ENCODE results near the gene DVL2.
A peak's percentile ranks its signal among the peaks of the same experiment; 100 is the strongest.

Gene DVL2

DNA sequence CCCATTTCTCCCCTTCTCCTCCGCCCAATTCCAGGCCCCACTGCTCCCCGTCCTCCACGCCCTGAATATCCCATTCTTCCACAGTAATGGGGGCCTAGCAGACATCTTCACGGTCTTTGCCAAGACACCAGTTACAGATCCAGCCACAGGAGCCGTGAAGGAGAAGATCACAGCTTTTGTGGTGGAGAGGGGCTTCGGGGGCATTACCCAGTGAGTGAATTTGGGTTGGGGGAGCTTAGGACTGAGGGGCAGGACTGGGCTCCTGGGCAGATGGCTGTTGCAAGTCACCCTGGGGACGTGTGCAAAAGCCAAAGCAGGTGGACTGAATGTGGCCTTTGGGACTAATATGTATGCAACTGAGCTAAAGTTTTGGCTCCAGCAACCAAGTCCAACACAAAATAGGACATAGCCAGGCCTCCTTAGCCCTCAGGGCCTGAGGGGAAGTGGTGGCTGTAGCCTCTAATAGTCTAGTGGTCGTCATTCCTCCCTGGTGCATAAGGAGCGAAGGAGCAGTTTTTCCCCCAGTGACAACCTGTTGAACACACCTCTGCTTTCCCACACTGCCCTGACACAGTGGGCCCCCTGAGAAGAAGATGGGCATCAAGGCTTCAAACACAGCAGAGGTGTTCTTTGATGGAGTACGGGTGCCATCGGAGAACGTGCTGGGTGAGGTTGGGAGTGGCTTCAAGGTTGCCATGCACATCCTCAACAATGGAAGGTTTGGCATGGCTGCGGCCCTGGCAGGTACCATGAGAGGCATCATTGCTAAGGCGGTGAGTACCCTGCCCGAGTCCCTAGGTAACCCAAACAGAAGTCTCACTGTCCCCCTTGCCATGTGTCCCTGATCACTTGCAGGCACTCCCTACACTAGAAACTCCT is 12.0 kb downstream of the DVL2 start:
- H3K9me3 Mint-ChIP-seq = no peaks in the 10 kb centered on the region
- peaks cover 15% of the 10 kb centered on the region for H3K36me3 Mint-ChIP-seq (ENCODE audit: low read depth)
- no peak overlapping the region for H3K4me3 Mint-ChIP-seq
- H3K4me1 Mint-ChIP-seq (ENCODE audit: low read depth) = peaks cover 33% of the 10 kb centered on the region
- no peak overlapping the region for H3K27ac Mint-ChIP-seq
- no peaks in the 10 kb centered on the region for H3K27me3 Mint-ChIP-seq (ENCODE audit: low read depth)

GRCh38 chr17:7221278-7222092 is 12.8 kb downstream of the DVL2 start:
- H3K27ac Mint-ChIP-seq = peak overlapping the region; percentile 91

DNA sequence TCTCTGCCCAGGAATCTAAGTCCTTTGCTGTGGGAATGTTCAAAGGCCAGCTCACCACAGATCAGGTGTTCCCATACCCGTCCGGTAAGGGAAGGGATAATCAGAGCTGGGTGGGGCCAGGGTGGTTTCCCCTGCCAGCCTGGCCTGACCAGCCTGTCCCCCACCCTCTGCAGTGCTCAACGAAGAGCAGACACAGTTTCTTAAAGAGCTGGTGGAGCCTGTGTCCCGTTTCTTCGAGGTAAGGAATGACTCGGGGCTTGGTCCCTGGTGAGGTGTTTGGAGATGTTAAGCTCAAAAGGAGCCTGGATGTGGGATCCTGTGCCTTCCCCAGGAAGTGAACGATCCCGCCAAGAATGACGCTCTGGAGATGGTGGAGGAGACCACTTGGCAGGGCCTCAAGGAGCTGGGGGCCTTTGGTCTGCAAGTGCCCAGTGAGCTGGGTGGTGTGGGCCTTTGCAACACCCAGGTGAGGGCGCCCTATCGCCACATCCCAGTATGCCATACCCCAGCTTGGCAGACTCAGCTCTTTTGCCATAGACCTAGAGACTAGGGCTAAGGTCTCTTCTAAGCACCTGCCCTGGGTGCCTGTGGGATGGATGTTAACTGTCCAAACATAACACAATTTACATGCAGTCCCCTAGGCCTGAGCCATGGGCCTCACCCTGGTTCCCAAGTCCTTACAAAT is 13.6 kb downstream of the DVL2 start:
- Mint-ChIP-seq H3K27me3 (ENCODE audit: low read depth) (no peaks in the 10 kb centered on the region), H3K27ac (peak overlapping the region; percentile 91), H3K9me3 (no peaks in the 10 kb centered on the region), H3K4me1 (ENCODE audit: low read depth) (peaks cover 44% of the 10 kb centered on the region), H3K4me3 (peak overlapping the region; percentile 96), H3K36me3 (ENCODE audit: low read depth) (peaks cover 15% of the 10 kb centered on the region)

More at GRCh38 chr17:7221278-7222092, 12.8 kb downstream of the DVL2 start:
- Mint-ChIP-seq H3K4me1 (ENCODE audit: low read depth) (peaks cover 37% of the 10 kb centered on the region), H3K9me3 (no peaks in the 10 kb centered on the region), H3K36me3 (ENCODE audit: low read depth) (peaks cover 15% of the 10 kb centered on the region), H3K4me3 (peak overlapping the region; percentile 96), H3K27me3 (ENCODE audit: low read depth) (no peaks in the 10 kb centered on the region)

DNA sequence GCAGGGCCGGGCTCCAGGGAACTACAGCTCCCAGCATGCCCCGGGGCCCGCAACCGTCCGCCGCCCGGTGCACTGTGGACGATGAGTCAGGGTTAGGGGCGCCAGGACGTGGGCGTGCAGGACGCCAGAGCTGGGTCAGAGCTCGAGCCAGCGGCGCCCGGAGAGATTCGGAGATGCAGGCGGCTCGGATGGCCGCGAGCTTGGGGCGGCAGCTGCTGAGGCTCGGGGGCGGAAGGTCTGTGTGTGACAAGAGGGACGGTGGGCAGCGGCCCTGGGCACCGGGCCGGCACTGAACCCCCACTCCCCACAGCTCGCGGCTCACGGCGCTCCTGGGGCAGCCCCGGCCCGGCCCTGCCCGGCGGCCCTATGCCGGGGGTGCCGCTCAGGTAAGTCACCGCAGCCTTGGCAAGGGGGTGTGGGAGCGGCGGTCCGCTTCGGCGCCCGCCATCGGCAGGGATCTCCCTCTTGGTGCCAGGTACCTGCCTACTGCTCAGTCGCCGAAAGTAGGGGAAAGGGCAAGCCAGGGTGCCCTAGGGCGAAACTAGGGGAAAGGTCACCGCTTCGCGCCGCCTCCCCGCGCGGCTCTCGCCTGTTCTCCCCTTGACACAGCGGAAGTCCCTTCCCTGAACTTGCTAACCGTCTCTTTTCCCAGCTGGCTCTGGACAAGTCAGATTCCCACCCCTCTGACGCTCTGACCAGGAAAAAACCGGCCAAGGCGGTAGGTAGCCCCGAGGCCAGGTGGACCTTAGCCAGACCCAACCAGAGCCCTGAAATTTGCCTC is 14.3 kb downstream of the DVL2 start, which contains the start of the genes ACADVL and DLG4:
Gene ACADVL (plus strand): TSS at position 127 of the 781 bp plus-strand sequence. CDS start 47 bp downstream, at position 174.
Gene DLG4 (minus strand): TSS at position 25 of the 781 bp plus-strand sequence.
- H3K4me1 Mint-ChIP-seq (ENCODE audit: low read depth) = peaks cover 50% of the 10 kb centered on the region
- H3K27me3 Mint-ChIP-seq (ENCODE audit: low read depth) = no peaks in the 10 kb centered on the region
- peak within 1 kb of the TSS; percentile 95 for H3K27ac Mint-ChIP-seq
- H3K36me3 Mint-ChIP-seq (ENCODE audit: low read depth) = peaks cover 13% of the 10 kb centered on the region
- no peaks in the 10 kb centered on the region for H3K9me3 Mint-ChIP-seq
- H3K4me3 Mint-ChIP-seq = peak within 1 kb of the TSS; percentile 96

DNA sequence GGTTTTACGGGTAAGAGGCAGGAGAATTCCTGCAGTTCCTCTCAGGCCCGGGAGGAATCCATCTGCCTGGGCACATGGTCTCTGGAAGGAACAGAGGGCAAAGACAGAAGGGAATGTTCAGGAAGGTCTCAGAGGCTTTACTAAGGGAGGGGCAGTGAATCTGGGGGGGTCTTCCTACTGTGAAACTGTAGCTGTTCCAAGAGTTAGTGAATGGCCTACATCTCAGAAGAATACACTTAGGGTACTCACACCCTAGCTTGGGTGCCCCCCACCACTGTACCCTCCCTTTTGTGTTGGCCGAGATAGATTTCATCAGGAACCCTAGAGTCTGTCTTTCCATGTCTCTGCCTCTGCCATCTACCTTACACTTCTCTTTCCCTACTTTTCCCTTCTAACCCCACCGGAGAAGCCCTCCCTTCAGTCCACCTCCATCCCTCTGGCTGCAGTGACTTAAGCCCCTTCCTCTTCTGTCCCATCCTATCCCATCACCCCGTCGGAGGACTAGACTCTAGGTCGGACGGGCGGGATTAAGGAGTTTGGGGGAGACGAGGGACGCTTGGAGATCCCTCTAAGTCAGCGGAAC is 15.0 kb downstream of the DVL2 start:
- H3K27ac Mint-ChIP-seq = peak overlapping the region; percentile 95
- H3K27me3 Mint-ChIP-seq (ENCODE audit: low read depth) = no peaks in the 10 kb centered on the region
- H3K36me3 Mint-ChIP-seq (ENCODE audit: low read depth) = peaks cover 13% of the 10 kb centered on the region
- H3K4me3 Mint-ChIP-seq = peak overlapping the region; percentile 96
- no peaks in the 10 kb centered on the region for H3K9me3 Mint-ChIP-seq
- peaks cover 55% of the 10 kb centered on the region for H3K4me1 Mint-ChIP-seq (ENCODE audit: low read depth)

DNA sequence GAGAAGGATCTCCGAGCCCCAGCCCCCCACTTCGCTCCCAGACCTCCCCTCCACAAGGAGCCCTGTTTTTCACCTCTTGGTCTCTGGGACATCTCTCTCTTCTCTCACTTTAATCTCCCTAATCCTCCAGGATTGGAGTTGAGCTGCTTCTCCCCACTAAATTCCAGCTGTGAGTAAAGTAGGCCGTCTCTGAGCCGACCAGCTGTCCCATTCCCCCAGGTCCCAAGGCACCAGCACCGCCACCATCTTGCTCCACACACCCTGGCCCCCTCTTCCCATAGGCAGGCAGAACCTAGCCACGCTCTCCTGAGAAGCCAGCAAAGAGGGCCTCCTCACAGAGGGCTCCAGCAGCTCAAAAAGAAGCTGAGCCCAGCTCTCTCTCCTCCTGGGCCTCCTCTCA is 15.6 kb downstream of the DVL2 start:
- H3K4me1 Mint-ChIP-seq (ENCODE audit: low read depth) = peaks cover 58% of the 10 kb centered on the region
- H3K4me3 Mint-ChIP-seq = peak overlapping the region; percentile 96
- H3K27ac Mint-ChIP-seq = peak overlapping the region; percentile 64

DNA sequence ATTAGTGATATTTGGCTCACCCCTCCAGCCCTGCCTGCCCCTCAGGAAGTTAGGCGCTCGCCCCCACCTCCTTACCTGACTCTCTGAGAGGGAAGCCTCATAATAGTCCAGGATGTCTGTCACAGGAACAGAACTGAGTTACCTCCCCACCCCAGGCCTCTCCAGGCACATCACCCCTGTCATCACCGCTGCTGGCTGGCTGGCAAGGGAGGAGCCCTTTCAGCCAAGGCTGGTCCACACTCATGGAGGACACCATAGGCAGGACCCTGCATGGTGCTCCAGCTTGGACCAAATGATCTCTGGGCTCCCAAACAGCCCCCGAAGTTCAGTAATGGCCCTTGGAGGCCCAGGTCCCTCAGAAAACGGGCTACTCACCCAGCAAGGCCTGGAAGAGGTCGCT is 16.2 kb downstream of the DVL2 start:
- Mint-ChIP-seq H3K4me3 (peak overlapping the region; percentile 82), H3K9me3 (no peaks in the 10 kb centered on the region), H3K27ac (peak overlapping the region; percentile 82), H3K4me1 (ENCODE audit: low read depth) (peaks cover 63% of the 10 kb centered on the region), H3K36me3 (ENCODE audit: low read depth) (peaks cover 4% of the 10 kb centered on the region), H3K27me3 (ENCODE audit: low read depth) (peaks cover 6% of the 10 kb centered on the region)

More for the DNA sequence above, 15.6 kb downstream of the DVL2 start:
- peaks cover 9% of the 10 kb centered on the region for H3K36me3 Mint-ChIP-seq (ENCODE audit: low read depth)
- no peaks in the 10 kb centered on the region for H3K27me3 Mint-ChIP-seq (ENCODE audit: low read depth)
- H3K9me3 Mint-ChIP-seq = no peaks in the 10 kb centered on the region

DNA sequence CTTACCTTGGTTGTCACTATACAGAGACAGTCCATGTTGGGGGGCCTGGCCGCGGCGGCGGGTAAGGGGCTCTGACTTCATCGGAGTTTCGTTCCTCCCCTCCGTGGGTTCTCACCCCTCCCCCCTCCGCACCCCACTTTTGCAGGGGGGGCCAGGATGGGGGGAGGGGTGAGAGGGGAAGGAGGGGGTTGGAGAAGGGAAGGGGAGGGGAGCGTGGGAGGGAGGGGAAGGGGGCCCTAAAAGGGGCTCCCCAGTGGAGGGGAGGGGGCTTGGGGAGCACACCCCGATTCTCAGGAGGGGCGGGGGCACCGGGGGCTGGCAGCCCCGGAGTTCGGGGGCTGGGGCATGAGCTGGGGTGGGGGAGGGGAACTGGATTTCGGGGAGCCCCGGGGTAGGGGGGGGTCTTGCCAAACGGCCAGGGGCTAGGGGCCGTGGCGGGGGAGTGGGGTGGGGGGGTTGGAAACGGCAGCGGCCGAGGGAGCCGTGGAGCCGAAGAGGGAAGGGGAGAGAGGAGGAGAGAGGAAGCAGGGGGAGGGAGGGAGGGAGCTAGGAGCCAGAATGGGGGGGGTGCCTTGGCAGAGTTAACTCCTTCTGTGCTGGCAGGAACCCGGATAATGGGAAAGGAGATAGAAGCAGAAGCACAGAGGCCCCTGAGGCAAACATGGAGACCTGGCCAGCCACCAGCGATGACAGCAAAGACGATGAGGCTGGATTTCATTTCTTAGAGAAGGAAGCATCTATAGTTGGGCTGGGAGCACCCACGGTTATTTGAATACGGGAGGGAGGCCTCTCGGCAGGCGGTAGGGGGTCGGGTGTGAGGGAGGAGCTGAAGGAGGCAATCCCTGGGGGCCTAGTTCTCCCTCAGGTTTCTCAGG is 17.0 kb downstream of the DVL2 start:
- Mint-ChIP-seq H3K27ac (peak overlapping the region; percentile 82), H3K36me3 (ENCODE audit: low read depth) (peaks cover 4% of the 10 kb centered on the region), H3K27me3 (ENCODE audit: low read depth) (peaks cover 9% of the 10 kb centered on the region), H3K4me3 (peak overlapping the region; percentile 82), H3K4me1 (ENCODE audit: low read depth) (peaks cover 65% of the 10 kb centered on the region), H3K9me3 (no peaks in the 10 kb centered on the region)

GRCh38 chr17:7216242-7217112 is 17.8 kb downstream of the DVL2 start:
- Mint-ChIP-seq H3K9me3 (no peaks in the 10 kb centered on the region), H3K4me3 (peak overlapping the region; percentile 58), H3K27me3 (ENCODE audit: low read depth) (peaks cover 15% of the 10 kb centered on the region), H3K36me3 (ENCODE audit: low read depth) (peaks cover 3% of the 10 kb centered on the region), H3K27ac (peak overlapping the region; percentile 39), H3K4me1 (ENCODE audit: low read depth) (peaks cover 67% of the 10 kb centered on the region)

GRCh38 chr17:7215652-7216180 is 18.6 kb downstream of the DVL2 start:
- Mint-ChIP-seq H3K4me1 (ENCODE audit: low read depth) (peaks cover 61% of the 10 kb centered on the region), H3K9me3 (no peaks in the 10 kb centered on the region), H3K36me3 (ENCODE audit: low read depth) (peaks cover under 1% of the 10 kb centered on the region), H3K27me3 (ENCODE audit: low read depth) (peaks cover 15% of the 10 kb centered on the region), H3K27ac (peak overlapping the region; percentile 26), H3K4me3 (peak overlapping the region; percentile 58)

DNA sequence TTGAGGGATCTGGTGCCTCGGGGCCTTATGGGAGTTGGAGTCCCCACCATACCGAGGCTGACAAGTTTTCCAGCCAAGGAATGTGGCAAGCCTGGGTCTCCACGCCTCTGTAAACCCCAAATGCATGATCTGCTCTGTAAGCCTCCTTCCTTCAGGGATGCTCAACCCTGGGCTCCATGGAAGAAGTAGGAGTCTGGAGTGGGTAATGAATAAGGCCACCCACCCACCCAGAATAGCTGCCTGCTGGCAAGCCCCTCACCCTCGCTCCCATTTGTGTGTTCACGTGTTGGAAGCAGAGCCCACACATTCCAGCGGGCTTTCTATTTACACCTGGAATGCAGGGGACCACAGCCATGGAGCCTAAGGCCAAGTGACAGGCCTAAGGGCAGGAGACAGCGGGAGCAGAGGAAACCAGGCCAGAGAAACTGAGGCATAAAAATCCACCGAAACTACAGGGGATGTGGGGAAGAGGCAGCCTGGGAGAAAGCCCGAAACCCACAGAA is 19.1 kb downstream of the DVL2 start:
- peak overlapping the region; percentile 96 for H3K27ac Mint-ChIP-seq
- peak overlapping the region; percentile 89 for H3K4me3 Mint-ChIP-seq
- H3K27me3 Mint-ChIP-seq (ENCODE audit: low read depth) = peaks cover 16% of the 10 kb centered on the region
- H3K9me3 Mint-ChIP-seq = no peaks in the 10 kb centered on the region
- peaks cover 56% of the 10 kb centered on the region for H3K4me1 Mint-ChIP-seq (ENCODE audit: low read depth)
- H3K36me3 Mint-ChIP-seq (ENCODE audit: low read depth) = peaks cover under 1% of the 10 kb centered on the region

All from T-helper 1 cell treated with Interleukin-12 subunit alpha and Interleukin-12 subunit beta and Interleukin-4 antibody, amounts not matched to agents 30 μg/mL and 1 μg/mL, for 36 hours (primary cell).